NCI-H526 treated with DMSO at 0.1 percent for 48 hours (cell line): ENCODE results near the gene PCGF1.

ENCODE experiments used
- DNase-seq: peaks from one replicate; lab custom pipeline; 2025; lab: John Stamatoyannopoulos, UW

Gene PCGF1

GRCh38 chr2:74515271-74515980 lies 7.9 kb upstream of the PCGF1 start:
- DNase-seq: no peak

GRCh38 chr2:74514368-74515270 lies 7.1 kb upstream of the PCGF1 start, which contains the start of gene TLX2:
TSS of gene TLX2 (plus strand) at chr2:74514450. CDS start at chr2:74514807, 357 bp downstream.
- DNase-seq: no peak

GRCh38 chr2:74513605-74514367 lies 6.3 kb upstream of the PCGF1 start:
- DNase-seq: no peak

- DNase-seq: no peak
These were observed 5.5 kb upstream of the PCGF1 start for GRCh38 chr2:74512744-74513604.

- DNase-seq: no peak
These were observed 3.9 kb upstream of the PCGF1 start for GRCh38 chr2:74511104-74511989.

GRCh38 chr2:74510272-74510671 lies 2.8 kb upstream of the PCGF1 start:
- no peak for DNase-seq

GRCh38 chr2:74507926-74508520 lies 528 bp upstream of the PCGF1 start:
- DNase-seq: no peak

- no peak for DNase-seq
These were observed 1.8 kb downstream of the PCGF1 start for GRCh38 chr2:74505448-74506246.

- DNase-seq: no peak
These were observed 2.9 kb downstream of the PCGF1 start for GRCh38 chr2:74504591-74504990.

- DNase-seq: no peak
These were observed 3.7 kb downstream of the PCGF1 start for GRCh38 chr2:74503506-74504475.

- DNase-seq: no peak
These were observed 4.6 kb downstream of the PCGF1 start for GRCh38 chr2:74502720-74503505.

- DNase-seq: no peak
These were observed 5.3 kb downstream of the PCGF1 start for GRCh38 chr2:74502147-74502719.

GRCh38 chr2:74501335-74502071 lies 6.0 kb downstream of the PCGF1 start:
- DNase-seq: no peak

GRCh38 chr2:74500578-74500946 lies 6.9 kb downstream of the PCGF1 start:
- DNase-seq: no peak

GRCh38 chr2:74499940-74500577 lies 7.4 kb downstream of the PCGF1 start:
- DNase-seq: no peak
